Effector memory CD4-positive, alpha-beta T cell (primary cell): ENCODE results near the gene POM121C.
"Not testable (repeated sequence)": the region's sequence is repeated elsewhere in the genome, so short reads cannot be mapped to it uniquely, and the experiment has no call there.

Experiments
- DNase-seq, 3 donors: peaks; one replicate each; pipeline ENCODE4 v3.0.0-alpha.2; 2020
- H3K27ac ChIP-seq: 2 replicates; pipeline ENCODE4 v1.7.0; 2013; ENCODE audit warnings: mild to moderate bottlenecking, low read length, moderate library complexity; ENCODE audit not compliant: insufficient read depth, poor library complexity, severe bottlenecking
- H3K27me3 ChIP-seq: replicated peaks from 2 replicates; pipeline ENCODE4 v1.7.0; 2013; ENCODE audit warnings: mild to moderate bottlenecking, low read length; ENCODE audit not compliant: insufficient read depth, control insufficient read depth, poor library complexity, severe bottlenecking
- H3K36me3 ChIP-seq: 2 replicates; pipeline ENCODE4 v1.7.0; 2013; ENCODE audit warnings: mild to moderate bottlenecking, low read length, moderate library complexity; ENCODE audit not compliant: control insufficient read depth, insufficient read depth
- H3K4me1 ChIP-seq: 2 replicates; pipeline ENCODE4 v1.7.0; 2013; ENCODE audit warnings: low read length, mild to moderate bottlenecking; ENCODE audit not compliant: control insufficient read depth, insufficient read depth, poor library complexity, severe bottlenecking
- H3K4me3 ChIP-seq: 2 replicates; pipeline ENCODE4 v1.7.0; 2013; ENCODE audit warnings: low read length, low read depth, mild to moderate bottlenecking; ENCODE audit not compliant: insufficient read depth, poor library complexity, severe bottlenecking
- H3K9me3 ChIP-seq: 2 replicates; pipeline ENCODE4 v1.7.0; 2013; ENCODE audit warnings: mild to moderate bottlenecking, low read length, moderate library complexity; ENCODE audit not compliant: control insufficient read depth

Gene POM121C

GRCh38 chr7:75442101-75442464, 44.0 kb downstream of the POM121C start:
- H3K27ac ChIP-seq, H3K9me3 ChIP-seq, H3K4me3 ChIP-seq, H3K4me1 ChIP-seq, H3K27me3 ChIP-seq, DNase-seq: not testable (repeated sequence)
- peaks cover 20% of the 10 kb centered on the region for H3K36me3 ChIP-seq

GRCh38 chr7:75439000-75439399, 47.1 kb downstream of the POM121C start:
- peaks cover 49% of the 10 kb centered on the region for H3K36me3 ChIP-seq
- H3K4me3 ChIP-seq, H3K4me1 ChIP-seq, H3K27me3 ChIP-seq, H3K27ac ChIP-seq, H3K9me3 ChIP-seq, DNase-seq: not testable (repeated sequence)

GRCh38 chr7:75423481-75423880, 62.6 kb downstream of the POM121C start:
- not testable (repeated sequence) for H3K27me3 ChIP-seq, DNase-seq, H3K36me3 ChIP-seq, H3K27ac ChIP-seq, H3K9me3 ChIP-seq, H3K4me3 ChIP-seq, H3K4me1 ChIP-seq

- H3K27me3 ChIP-seq, DNase-seq, H3K27ac ChIP-seq, H3K9me3 ChIP-seq, H3K4me1 ChIP-seq, H3K4me3 ChIP-seq, H3K36me3 ChIP-seq: not testable (repeated sequence)
These were observed 64.0 kb downstream of the POM121C start for GRCh38 chr7:75421798-75422710.

- not testable (repeated sequence) for H3K27me3 ChIP-seq, H3K4me1 ChIP-seq, H3K4me3 ChIP-seq, H3K27ac ChIP-seq, DNase-seq, H3K9me3 ChIP-seq, H3K36me3 ChIP-seq
These were observed 65.9 kb downstream of the POM121C start for GRCh38 chr7:75420152-75420551.

- H3K27me3 ChIP-seq, H3K4me3 ChIP-seq, H3K4me1 ChIP-seq, H3K27ac ChIP-seq, H3K9me3 ChIP-seq, DNase-seq, H3K36me3 ChIP-seq: not testable (repeated sequence)
These were observed 66.4 kb downstream of the POM121C start for GRCh38 chr7:75419693-75420092.

- H3K27ac ChIP-seq, H3K4me1 ChIP-seq, H3K9me3 ChIP-seq, H3K36me3 ChIP-seq, H3K27me3 ChIP-seq, DNase-seq, H3K4me3 ChIP-seq: not testable (repeated sequence)
These were observed 66.9 kb downstream of the POM121C start for GRCh38 chr7:75419210-75419609.

- H3K9me3 ChIP-seq, H3K27me3 ChIP-seq, H3K27ac ChIP-seq, H3K36me3 ChIP-seq, H3K4me3 ChIP-seq, H3K4me1 ChIP-seq, DNase-seq: not testable (repeated sequence)
These were observed 67.7 kb downstream of the POM121C start for GRCh38 chr7:75418292-75418858.

GRCh38 chr7:75416787-75417186, 69.3 kb downstream of the POM121C start:
- DNase-seq, H3K9me3 ChIP-seq, H3K27me3 ChIP-seq, H3K4me1 ChIP-seq, H3K27ac ChIP-seq, H3K4me3 ChIP-seq, H3K36me3 ChIP-seq: not testable (repeated sequence)

- not testable (repeated sequence) for DNase-seq, H3K9me3 ChIP-seq, H3K36me3 ChIP-seq, H3K4me1 ChIP-seq, H3K27me3 ChIP-seq, H3K27ac ChIP-seq, H3K4me3 ChIP-seq
These were observed 70.2 kb downstream of the POM121C start for GRCh38 chr7:75415829-75416373.
